ENCODE measurements around the gene DHCR7. TPM values are rescaled to one million over a fixed set of nuclear protein-coding genes. Genes with fewer than 3 reads are reported as not detected.

The DHCR7 gene
- total RNA-seq, 2 experiments from 2014 or later = 72.8 to 73.7 TPM

- ChIA-PET CTCF (no interaction called here), POLR2A (no interaction called here)
Measured at GRCh38 chr11:71459076-71459766, 11.0 kb upstream of the DHCR7 start.

DNA sequence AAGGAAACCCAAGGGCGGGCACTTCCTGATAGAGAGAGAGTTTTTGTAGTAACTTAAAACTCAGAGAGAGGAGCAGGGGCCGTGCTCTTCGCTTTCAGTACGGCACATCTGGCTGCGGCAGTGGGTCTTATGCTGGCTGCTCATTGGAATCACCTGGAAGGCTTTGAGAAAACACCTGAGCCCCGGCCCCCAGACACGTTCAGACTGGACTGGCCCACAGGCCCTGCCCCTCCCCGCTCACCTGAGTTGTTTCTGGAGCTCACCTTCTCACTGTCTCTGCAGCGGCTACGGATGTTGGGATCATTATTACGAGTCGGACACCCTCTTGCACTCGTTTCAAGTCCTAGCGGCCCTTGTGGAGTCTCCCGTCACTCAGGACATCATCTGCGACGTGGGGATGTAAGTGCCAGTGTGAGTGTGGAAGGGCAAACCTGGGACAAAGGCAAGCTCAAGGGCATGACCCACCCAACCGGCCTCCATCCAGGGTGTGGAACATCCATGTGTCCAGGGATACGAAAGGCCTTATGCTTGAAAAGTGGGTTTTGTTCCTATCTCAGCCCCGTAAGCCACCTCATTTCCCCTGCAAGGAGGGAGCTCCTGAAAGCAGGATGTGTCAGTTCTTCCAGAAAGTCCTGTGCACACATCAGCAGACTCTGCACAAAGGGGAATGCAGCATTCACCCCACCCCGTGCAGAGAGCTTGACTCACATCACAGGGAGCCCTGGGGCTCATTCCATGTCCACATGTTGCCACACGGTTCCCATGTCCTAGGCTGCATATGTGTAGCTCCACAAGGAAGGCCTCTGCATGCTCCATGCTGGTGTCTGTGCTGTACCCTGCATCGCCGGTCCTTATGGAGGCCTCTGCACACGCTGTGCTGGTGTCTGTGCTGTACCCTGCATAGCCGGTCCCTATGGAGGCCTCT is 10.2 kb upstream of the DHCR7 start:
- POLR2A ChIA-PET = no interaction called here
- CTCF ChIA-PET = no interaction called here

GRCh38 chr11:71456831-71457230 is 8.6 kb upstream of the DHCR7 start:
- ChIA-PET CTCF (no interaction called here), POLR2A (no interaction called here)

DNA sequence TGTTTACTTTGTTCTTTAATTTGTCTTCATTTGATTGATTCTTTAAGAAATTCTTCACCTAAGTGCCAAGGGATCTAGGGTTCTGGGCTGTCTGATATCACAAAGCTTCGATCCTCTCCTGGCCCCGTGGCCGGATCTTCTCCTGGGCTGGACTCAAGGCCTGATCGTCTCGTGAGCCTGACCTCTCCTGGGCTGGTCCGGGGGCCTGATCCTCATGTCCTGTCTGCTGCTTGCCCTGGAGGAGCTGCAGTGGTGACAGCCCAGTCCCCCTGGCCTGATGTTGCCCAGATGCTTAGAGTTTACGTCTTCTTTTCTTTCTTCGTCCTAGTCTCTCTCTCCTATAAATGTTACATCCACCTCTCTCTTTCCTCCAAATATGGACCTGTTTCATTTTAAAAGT is 8.1 kb upstream of the DHCR7 start:
- ChIA-PET POLR2A (no interaction called here), CTCF (no interaction called here)

- ChIA-PET POLR2A (no interaction called here), CTCF (no interaction called here)
Measured at GRCh38 chr11:71454470-71455113, 6.4 kb upstream of the DHCR7 start.

GRCh38 chr11:71453918-71454304 is 5.7 kb upstream of the DHCR7 start:
- ChIA-PET CTCF (no interaction called here), POLR2A (no interaction called here)

DNA sequence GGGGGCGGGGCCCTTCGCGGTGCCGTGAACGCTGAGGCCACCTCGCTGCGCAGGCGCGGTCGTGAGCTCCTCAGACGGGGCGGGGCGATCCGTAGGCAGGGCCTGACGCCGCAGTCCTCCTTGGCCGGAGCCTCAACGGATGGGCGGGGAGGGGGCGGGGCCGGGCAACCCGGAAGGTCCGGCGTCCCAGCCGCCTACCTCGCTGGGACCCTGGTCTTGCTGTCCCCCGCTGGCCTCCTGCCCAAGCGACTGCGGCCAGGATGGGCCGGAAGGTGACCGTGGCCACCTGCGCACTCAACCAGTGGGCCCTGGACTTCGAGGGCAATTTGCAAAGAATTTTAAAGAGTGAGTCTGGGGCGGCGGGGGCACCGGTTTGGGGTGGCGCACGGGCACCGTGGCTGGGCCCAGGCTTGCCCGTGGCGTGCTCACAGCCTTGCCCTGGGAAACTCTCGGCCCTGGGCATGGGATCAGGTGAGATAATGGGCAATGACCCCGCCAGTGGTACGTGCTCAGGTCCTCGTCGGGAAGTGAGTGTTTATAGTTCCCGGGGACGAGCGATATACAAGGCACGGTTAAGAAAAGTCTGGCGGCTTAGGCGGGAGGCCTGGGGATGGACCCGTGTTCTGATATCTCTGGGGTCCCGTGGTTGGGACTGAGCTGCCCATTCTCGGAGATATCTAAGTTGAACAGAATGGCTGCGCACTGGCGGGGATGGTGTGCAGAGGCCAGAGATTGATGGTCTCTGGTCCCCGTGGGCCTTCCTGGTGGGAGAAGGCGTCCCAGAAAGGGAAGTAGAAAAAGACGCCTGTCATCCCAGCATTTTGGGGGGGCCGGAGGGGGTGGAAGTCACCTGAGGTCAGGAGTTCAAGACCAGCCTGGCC is 5.1 kb upstream of the DHCR7 start, which contains the start of gene NADSYN1:
Gene NADSYN1, plus strand, starts transcription at position 167 of the 881 bp plus-strand sequence. Its CDS starts 94 bp downstream, at position 261.
- ChIA-PET POLR2A (interaction anchor here (1.0 kb wide), 1 partner anchor 20 kb away, joined by 3 read pairs; no protein-coding TSS in a partner anchor), CTCF (interaction anchor here (0.6 kb wide), 1 partner anchor 1566 kb away, joined by 4 read pairs; no protein-coding TSS in a partner anchor)

DNA sequence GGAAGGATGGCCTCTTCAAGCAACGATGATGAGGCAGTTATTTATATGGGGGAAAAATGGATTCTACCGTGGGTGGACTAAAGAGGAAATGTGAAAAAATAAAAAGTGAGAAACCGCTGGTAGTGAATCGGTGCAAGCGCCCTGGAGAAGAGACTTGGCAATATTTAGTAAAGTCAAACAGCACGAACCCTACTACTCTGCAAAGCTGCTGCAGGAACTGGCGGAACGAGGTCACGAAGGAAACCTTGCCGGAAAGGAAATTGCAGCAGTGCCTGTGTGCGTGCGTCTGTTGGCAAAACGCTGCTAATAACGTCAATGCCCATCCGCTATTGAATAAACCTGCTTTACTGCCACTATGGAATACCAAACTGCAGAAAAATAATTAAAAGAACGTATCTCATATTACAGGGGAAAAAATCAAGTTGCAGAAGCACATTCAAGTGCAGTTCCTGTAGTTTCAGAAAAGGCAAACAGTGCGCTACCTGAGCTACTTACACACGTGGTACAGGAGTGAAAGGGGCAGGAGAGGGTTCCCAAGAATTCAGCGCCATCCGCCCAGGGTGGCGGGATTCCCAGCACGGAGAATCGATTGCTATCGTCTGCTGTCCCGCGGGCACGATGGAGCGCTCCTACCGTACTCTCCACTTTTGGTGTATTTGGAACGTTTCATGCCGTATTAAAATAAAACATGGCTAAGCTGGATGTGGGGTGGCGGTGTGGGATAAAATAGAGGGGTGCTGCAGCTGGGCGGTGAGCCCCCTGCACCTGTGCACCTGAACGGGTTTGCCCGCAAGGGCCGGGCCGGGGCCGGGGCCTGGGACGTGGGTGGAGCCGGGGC is 4.2 kb upstream of the DHCR7 start:
- CTCF ChIA-PET = interaction anchor here (0.6 kb wide), 1 partner anchor 1565 kb away, joined by 4 read pairs; no protein-coding TSS in a partner anchor
- POLR2A ChIA-PET = interaction anchor here (1.0 kb wide), 1 partner anchor 19 kb away, joined by 3 read pairs; no protein-coding TSS in a partner anchor

DNA sequence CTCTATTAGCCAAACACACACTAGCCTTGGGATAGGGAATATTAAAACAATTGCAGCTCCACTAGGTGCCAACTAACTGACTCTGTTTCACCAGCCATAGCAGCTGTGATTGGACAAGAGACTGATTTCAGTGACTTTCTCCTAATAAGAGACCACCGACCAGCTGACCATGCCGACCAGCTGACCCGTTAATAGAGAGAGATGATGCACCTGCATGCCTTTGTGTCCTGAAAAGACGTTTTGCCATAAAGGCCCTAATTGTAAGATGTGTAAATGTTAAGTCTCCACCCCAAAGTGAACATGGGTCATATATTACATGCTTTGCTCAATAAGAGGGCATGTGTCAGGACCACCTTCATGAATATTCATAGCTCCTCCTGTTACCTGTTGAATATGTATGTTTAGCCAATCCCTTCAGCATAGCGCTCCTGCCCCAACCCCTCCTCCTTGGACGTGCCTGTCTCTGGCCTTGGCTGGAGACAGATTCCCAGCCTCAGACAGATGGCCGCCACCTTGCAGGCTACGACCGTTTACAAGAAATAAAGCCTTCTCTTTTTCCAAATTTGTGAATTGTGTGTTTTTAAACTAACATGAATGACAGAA is 3.5 kb upstream of the DHCR7 start:
- ChIA-PET CTCF (no interaction called here), POLR2A (interaction anchor here (0.6 kb wide), 1 partner anchor 1103 kb away, joined by 3 read pairs; no protein-coding TSS in a partner anchor)

GRCh38 chr11:71450939-71451338 is 2.7 kb upstream of the DHCR7 start:
- POLR2A ChIA-PET = no interaction called here
- CTCF ChIA-PET = no interaction called here

DNA sequence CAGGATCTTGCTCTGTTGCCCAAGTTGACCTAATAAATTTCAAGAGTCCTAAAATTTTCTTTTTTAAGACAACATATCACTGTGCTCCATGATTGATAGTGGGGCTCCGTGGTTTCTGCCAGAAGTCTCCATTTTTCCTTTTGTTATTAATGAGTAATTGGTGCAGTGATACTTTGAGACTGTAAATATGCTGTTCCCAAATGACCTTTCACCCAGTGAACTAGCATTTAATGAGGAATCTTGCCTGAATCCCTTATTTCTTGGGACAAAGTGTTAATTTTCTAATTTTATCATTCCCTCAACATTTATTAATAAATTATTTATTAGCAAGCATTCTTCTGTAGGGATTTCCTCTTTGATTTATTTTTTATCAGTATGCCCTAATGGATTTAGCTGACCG is 2.3 kb upstream of the DHCR7 start:
- CTCF ChIA-PET = no interaction called here

GRCh38 chr11:71449596-71449995 is 1.4 kb upstream of the DHCR7 start:
- POLR2A ChIA-PET = no interaction called here
- CTCF ChIA-PET = no interaction called here

More for the DNA sequence above, 2.3 kb upstream of the DHCR7 start:
- POLR2A ChIA-PET = no interaction called here

GRCh38 chr11:71447791-71448256 is 369 bp downstream of the DHCR7 start:
- ChIA-PET CTCF (no interaction called here), POLR2A (no interaction called here)

- POLR2A ChIA-PET = interaction anchor here (0.6 kb wide), 1 partner anchor 14 kb away, joined by 3 read pairs; no protein-coding TSS in a partner anchor
- CTCF ChIA-PET = no interaction called here
Measured at GRCh38 chr11:71446942-71447688, 1.1 kb downstream of the DHCR7 start.

DNA sequence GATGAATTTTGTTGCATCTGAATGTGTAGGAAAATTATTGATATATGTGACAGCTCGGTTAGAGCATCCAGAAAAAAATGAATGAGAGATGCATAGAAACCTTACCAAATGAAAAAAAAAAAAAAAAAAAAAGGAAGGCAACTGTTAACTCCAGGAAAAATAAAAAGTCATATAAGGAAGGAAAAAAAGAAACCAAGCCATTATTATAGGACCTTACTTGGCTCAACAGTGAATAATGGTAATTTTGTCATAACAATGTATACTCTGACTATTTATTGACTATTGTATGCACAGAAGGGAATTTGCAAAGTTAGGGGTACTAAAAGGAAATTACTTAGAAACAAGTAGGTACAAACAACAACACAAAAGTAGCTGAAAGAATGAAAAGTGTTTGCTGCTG is 2.0 kb downstream of the DHCR7 start:
- CTCF ChIA-PET = no interaction called here
- POLR2A ChIA-PET = interaction anchor here (0.6 kb wide), 1 partner anchor 246 kb away, joined by 5 read pairs; no protein-coding TSS in a partner anchor

GRCh38 chr11:71444811-71445210 is 3.4 kb downstream of the DHCR7 start:
- ChIA-PET CTCF (no interaction called here), POLR2A (no interaction called here)

DNA sequence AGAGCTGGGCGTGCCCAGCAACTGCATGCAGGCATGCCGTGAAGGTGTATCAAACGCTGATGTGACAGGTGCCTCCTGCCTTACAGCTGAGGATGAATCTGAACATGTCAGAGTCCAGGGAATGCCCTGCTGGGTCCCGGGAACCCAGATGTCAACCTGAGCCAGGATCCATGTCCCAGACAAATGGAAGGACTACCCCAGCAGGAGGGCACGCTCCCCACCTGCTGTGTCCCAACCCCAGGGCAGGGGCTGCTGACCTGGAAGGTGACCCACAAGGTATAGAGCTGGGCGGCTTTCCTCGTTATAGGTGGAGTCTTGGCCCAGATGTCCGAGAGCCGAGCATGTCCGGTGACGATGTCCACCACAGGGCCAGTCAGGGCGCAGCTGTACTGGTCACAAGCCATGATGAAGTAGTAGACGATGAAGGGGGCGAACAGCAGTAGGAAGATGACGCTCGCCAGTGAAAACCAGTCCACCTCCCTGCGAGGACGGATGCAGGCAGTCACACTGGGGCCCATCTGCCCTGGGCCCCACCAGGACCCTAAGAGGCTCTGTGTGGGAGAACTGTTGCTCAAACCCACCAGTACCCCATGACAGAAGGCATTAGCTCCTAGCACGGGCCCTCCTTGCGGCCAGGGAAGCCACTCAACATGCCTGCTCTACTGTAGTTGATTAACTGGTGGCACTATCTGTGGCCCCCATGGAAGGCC is 4.3 kb downstream of the DHCR7 start:
- CTCF ChIA-PET = no interaction called here

More for the DNA sequence above, 4.3 kb downstream of the DHCR7 start:
- POLR2A ChIA-PET = no interaction called here
